Kidney epithelial cell (primary cell): Measurements from ENCODE around the gene TYRO3. TPM values are rescaled to one million over a fixed set of nuclear protein-coding genes. Genes with fewer than 3 reads are reported as not detected.
A peak's percentile ranks its signal among the peaks of the same experiment; 100 is the strongest.

ENCODE experiments used
- DNase-seq: peaks from one replicate; pipeline ENCODE4 v3.0.0-alpha.2; 2010; ENCODE audit warnings: low read depth
- H3K27me3 ChIP-seq: 2 replicates; pipeline ENCODE4 v1.6.0; 2011; ENCODE audit warnings: low read length; ENCODE audit not compliant: control insufficient read depth, insufficient read depth
- H3K36me3 ChIP-seq: 2 replicates; pipeline ENCODE4 v1.5.1; 2011; ENCODE audit warnings: low read length; ENCODE audit not compliant: control insufficient read depth, insufficient read depth
- H3K4me3 ChIP-seq: 2 replicates; pipeline ENCODE4 v1.5.1; 2011; ENCODE audit warnings: low read depth, mild to moderate bottlenecking, control low read depth, low read length
- CTCF ChIP-seq: IDR thresholded peaks from 2 replicates; pipeline ENCODE4 v1.5.1; 2011; ENCODE audit warnings: mild to moderate bottlenecking, moderate library complexity, low read length, control low read depth, inconsistent platforms; ENCODE audit not compliant: insufficient read depth, poor library complexity, severe bottlenecking
- total RNA-seq: library from RNA; depleted of rRNA; stranded (reverse); fragments of >200 nt; gene quantifications from 2 replicates; pipeline ENCODE4 v1.2.3, GENCODE V29; 2015

Gene TYRO3
- total RNA-seq, 1 donor from 2014 or later: 5.2 TPM

- no peaks in the 10 kb centered on the region for H3K27me3 ChIP-seq
- no peak for DNase-seq
- no peak for TF ChIP-seq CTCF
- peaks cover 1% of the 10 kb centered on the region for H3K36me3 ChIP-seq
- H3K4me3 ChIP-seq: no peak overlapping the region
Observed at GRCh38 chr15:41523097-41523496, 35.9 kb upstream of the TYRO3 start.

- Histone ChIP-seq H3K4me3 (no peak overlapping the region), H3K27me3 (no peaks in the 10 kb centered on the region), H3K36me3 (peaks cover 3% of the 10 kb centered on the region)
- no peak for DNase-seq
- no peak for TF ChIP-seq CTCF
Observed at GRCh38 chr15:41530363-41530956, 28.6 kb upstream of the TYRO3 start.

GRCh38 chr15:41535544-41535943, 23.5 kb upstream of the TYRO3 start:
- H3K4me3 ChIP-seq: no peak overlapping the region
- TF ChIP-seq CTCF: no peak
- H3K36me3 ChIP-seq: peaks cover 2% of the 10 kb centered on the region
- DNase-seq: no peak
- no peaks in the 10 kb centered on the region for H3K27me3 ChIP-seq

GRCh38 chr15:41536866-41537265, 22.1 kb upstream of the TYRO3 start:
- no peak for DNase-seq
- TF ChIP-seq CTCF: no peak
- Histone ChIP-seq H3K4me3 (no peak overlapping the region), H3K36me3 (no peaks in the 10 kb centered on the region), H3K27me3 (no peaks in the 10 kb centered on the region)

GRCh38 chr15:41543521-41543870, 15.5 kb upstream of the TYRO3 start:
- DNase-seq: no peak
- no peaks in the 10 kb centered on the region for H3K27me3 ChIP-seq
- no peak for TF ChIP-seq CTCF
- no peaks in the 10 kb centered on the region for H3K36me3 ChIP-seq
- H3K4me3 ChIP-seq: peak overlapping the region; percentile 86

- TF ChIP-seq CTCF: no peak
- H3K4me3 ChIP-seq: no peak overlapping the region
- H3K36me3 ChIP-seq: no peaks in the 10 kb centered on the region
- H3K27me3 ChIP-seq: no peaks in the 10 kb centered on the region
- DNase-seq: no peak
Observed at GRCh38 chr15:41544650-41545015, 14.4 kb upstream of the TYRO3 start.
